ENCODE measurements around the gene OR5K1.

- no peak for TF ChIP-seq CTCF (IDR thresholded peaks at IDR 0.05)
- no peak for TF ChIP-seq POLR2A (IDR thresholded peaks at IDR 0.05)
- TF ChIP-seq EP300 (IDR thresholded peaks at IDR 0.05), result no peak
Observed at GRCh38 chr3:98433764-98434163, 29.2 kb upstream of the OR5K1 start.
